GM21717 (cell line): ENCODE data around the gene PTGFRN.
A peak's percentile ranks its signal among the peaks of the same experiment; 100 is the strongest.
"Not testable (repeated sequence)": the region's sequence is repeated elsewhere in the genome, so short reads cannot be mapped to it uniquely, and the experiment has no call there.

Source experiments
- ATAC-seq: cut with Tn5 transposase; IDR thresholded peaks from one replicate; pipeline ENCODE4 v1.9.1; 2021; ENCODE audit warnings: mild to moderate bottlenecking, moderate library complexity; ENCODE audit not compliant: unreplicated experiment

Gene PTGFRN

GRCh38 chr1:116909512-116910378 is at the start of gene PTGFRN:
Gene PTGFRN (plus strand): TSS chr1:116909916. CDS start chr1:116910204, 288 bp downstream.
- ATAC-seq = no peak

- ATAC-seq = not testable (repeated sequence)
Observed at GRCh38 chr1:116860167-116860566, 49.5 kb upstream of the PTGFRN start.

GRCh38 chr1:116861137-116861536 is 48.6 kb upstream of the PTGFRN start:
- no peak for ATAC-seq

GRCh38 chr1:116863031-116863430 is 46.7 kb upstream of the PTGFRN start:
- ATAC-seq = not testable (repeated sequence)

GRCh38 chr1:116866478-116866877 is 43.2 kb upstream of the PTGFRN start:
- not testable (repeated sequence) for ATAC-seq

- ATAC-seq = no peak
Observed at GRCh38 chr1:116868385-116868784, 41.3 kb upstream of the PTGFRN start.

GRCh38 chr1:116869611-116870010 is 40.1 kb upstream of the PTGFRN start:
- no peak for ATAC-seq

- ATAC-seq = no peak
Observed at GRCh38 chr1:116870300-116870699, 39.4 kb upstream of the PTGFRN start.

GRCh38 chr1:116871779-116872146 is 38.0 kb upstream of the PTGFRN start:
- no peak for ATAC-seq

GRCh38 chr1:116873680-116874271 is 35.9 kb upstream of the PTGFRN start:
- no peak for ATAC-seq

- ATAC-seq = no peak
Observed at GRCh38 chr1:116874733-116875249, 34.9 kb upstream of the PTGFRN start.

GRCh38 chr1:116875391-116875790 is 34.3 kb upstream of the PTGFRN start:
- ATAC-seq = no peak

GRCh38 chr1:116875946-116876345 is 33.8 kb upstream of the PTGFRN start:
- not testable (repeated sequence) for ATAC-seq

- ATAC-seq = no peak
Observed at GRCh38 chr1:116877141-116877818, 32.4 kb upstream of the PTGFRN start.

GRCh38 chr1:116878804-116879477 is 30.8 kb upstream of the PTGFRN start:
- ATAC-seq = peak; percentile 63

- peak; percentile 9 for ATAC-seq
Observed at GRCh38 chr1:116879478-116880133, 30.1 kb upstream of the PTGFRN start.

- no peak for ATAC-seq
Observed at GRCh38 chr1:116880917-116881316, 28.8 kb upstream of the PTGFRN start.

GRCh38 chr1:116881879-116882520 is 27.7 kb upstream of the PTGFRN start:
- ATAC-seq = no peak

GRCh38 chr1:116882866-116883265 is 26.9 kb upstream of the PTGFRN start:
- no peak for ATAC-seq

GRCh38 chr1:116886291-116886878 is 23.3 kb upstream of the PTGFRN start:
- no peak for ATAC-seq
